Neural progenitor cell (in vitro differentiated cells): ENCODE measurements around the gene YBX1. TPM values are rescaled to one million over a fixed set of nuclear protein-coding genes. Genes with fewer than 3 reads are reported as not detected.
A peak's percentile ranks its signal among the peaks of the same experiment; 100 is the strongest.

ENCODE experiments used
- DNase-seq: peaks from one replicate; pipeline ENCODE4 v3.0.0-alpha.2; 2016; ENCODE audit warnings: low spot score
- H2AFZ ChIP-seq: fragments of 200-600 bp; sonication (generic); replicated peaks from 2 replicates; pipeline ENCODE4 v1.6.1; 2016; ENCODE audit warnings: antibody characterized with exemption
- H3F3A ChIP-seq: fragments of 200-600 bp; sonication (generic); 2 replicates; pipeline ENCODE4 v1.6.1; 2016; ENCODE audit warnings: antibody characterized with exemption, low read depth
- H3K27ac ChIP-seq: fragments of 200-600 bp; sonication (generic); 2 replicates; pipeline ENCODE4 v1.5.1; 2016; ENCODE audit warnings: mild to moderate bottlenecking
- H3K27me3 ChIP-seq: fragments of 200-600 bp; sonication (generic); 2 replicates; pipeline ENCODE4 v1.6.1; 2016; ENCODE audit warnings: mild to moderate bottlenecking, moderate library complexity
- H3K36me3 ChIP-seq: fragments of 200-600 bp; sonication (generic); 2 replicates; pipeline ENCODE4 v1.5.1; 2016
- H3K4me1 ChIP-seq: fragments of 200-600 bp; sonication (generic); 2 replicates; pipeline ENCODE4 v1.6.1; 2016; ENCODE audit warnings: mixed run types
- H3K4me2 ChIP-seq: fragments of 200-600 bp; sonication (generic); 2 replicates; pipeline ENCODE4 v1.6.1; 2016
- H3K4me3 ChIP-seq: fragments of 200-600 bp; sonication (generic); 2 replicates; pipeline ENCODE4 v1.5.1; 2016
- H3K79me2 ChIP-seq: fragments of 200-600 bp; sonication (generic); 2 replicates; pipeline ENCODE4 v1.6.1; 2016; ENCODE audit warnings: low read depth
- H3K9ac ChIP-seq: fragments of 200-600 bp; sonication (generic); 2 replicates; pipeline ENCODE4 v1.6.1; 2016
- H3K9me3 ChIP-seq: fragments of 200-600 bp; sonication (generic); 2 replicates; pipeline ENCODE4 v1.5.1; 2016; ENCODE audit warnings: low read depth
- H4K20me1 ChIP-seq: fragments of 200-600 bp; sonication (generic); 2 replicates; pipeline ENCODE4 v1.6.1; 2016; ENCODE audit warnings: low read depth
- H3K27ac Mint-ChIP-seq: 3 replicates; pipeline ENCODE4 v1.8.0; 2021; ENCODE audit warnings: mixed read lengths
- H3K27me3 Mint-ChIP-seq: 2 replicates; pipeline ENCODE4 v1.8.0; 2022; ENCODE audit warnings: low read depth, mild to moderate bottlenecking, inconsistent platforms, moderate library complexity, mixed read lengths; ENCODE audit not compliant: insufficient read depth
- H3K36me3 Mint-ChIP-seq: 3 replicates; pipeline ENCODE4 v1.8.0; 2021; ENCODE audit warnings: mixed read lengths
- H3K4me1 Mint-ChIP-seq: 3 replicates; pipeline ENCODE4 v1.8.0; 2021; ENCODE audit warnings: mixed read lengths
- H3K4me3 Mint-ChIP-seq: 3 replicates; pipeline ENCODE4 v1.8.0; 2021; ENCODE audit warnings: mild to moderate bottlenecking, moderate library complexity, mixed read lengths
- H3K9me3 Mint-ChIP-seq: 3 replicates; pipeline ENCODE4 v1.8.0; 2020; ENCODE audit warnings: mixed read lengths
- CTCF ChIP-seq: fragments of 200-600 bp; sonication (generic); IDR thresholded peaks from 2 replicates; pipeline ENCODE4 v1.5.1; 2017; ENCODE audit warnings: antibody characterized with exemption, mild to moderate bottlenecking
- EZH2 ChIP-seq: fragments of 200-600 bp; sonication (generic); IDR thresholded peaks from 2 replicates; pipeline ENCODE4 v1.6.1; 2017; ENCODE audit warnings: antibody characterized with exemption, mild to moderate bottlenecking, moderate library complexity
- EZH2phosphoT487 ChIP-seq: fragments of 200-600 bp; sonication (generic); IDR thresholded peaks from 2 replicates; pipeline ENCODE4 v1.6.1; 2017; ENCODE audit warnings: antibody characterized with exemption
- total RNA-seq: library from RNA; depleted of rRNA; stranded (reverse); fragments of >200 nt; gene quantifications from 2 replicates; pipeline ENCODE4 v1.2.3, GENCODE V29; 2015; ENCODE audit warnings: low replicate concordance

YBX1 gene
- total RNA-seq, 1 donor from 2014 or later = 1,610 TPM

DNA sequence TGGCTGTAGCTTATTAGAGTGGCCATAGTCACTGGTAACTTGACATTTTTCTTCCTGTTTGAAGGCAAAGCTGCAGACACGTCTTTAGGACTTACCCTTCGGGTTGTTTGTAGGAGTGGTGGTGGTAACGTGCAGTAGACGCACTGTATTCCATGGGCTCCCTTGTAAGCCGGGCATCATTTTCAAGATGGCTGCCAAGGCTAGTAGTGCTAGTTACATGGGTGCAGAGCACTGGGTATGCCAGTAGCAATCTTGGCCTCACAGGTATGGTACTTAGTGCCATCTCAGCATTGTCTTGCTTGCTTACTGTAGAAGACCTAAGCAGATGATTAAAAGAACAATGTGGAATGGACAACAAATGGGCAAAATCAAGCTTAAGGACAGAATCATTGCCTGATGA, 1.9 kb downstream of the YBX1 start:
- Mint-ChIP-seq H3K4me3 (peak overlapping the region; percentile 99), H3K4me1 (peaks cover 60% of the 10 kb centered on the region), H3K27ac (no peak overlapping the region), H3K9me3 (peaks cover 2% of the 10 kb centered on the region), H3K27me3 (peaks cover 4% of the 10 kb centered on the region), H3K36me3 (peaks cover 30% of the 10 kb centered on the region)
- Histone ChIP-seq H2AFZ (no peak overlapping the region), H3K36me3 (peaks cover 14% of the 10 kb centered on the region), H3K79me2 (peaks cover 85% of the 10 kb centered on the region), H3F3A (peaks cover 26% of the 10 kb centered on the region), H3K9ac (peak overlapping the region; percentile 70), H4K20me1 (peaks cover 63% of the 10 kb centered on the region), H3K27me3 (no peaks in the 10 kb centered on the region), H3K9me3 (no peaks in the 10 kb centered on the region), H3K4me3 (peak overlapping the region; percentile 89), H3K27ac (no peak overlapping the region), H3K4me2 (peak overlapping the region; percentile 93), H3K4me1 (peaks cover 36% of the 10 kb centered on the region)
- TF ChIP-seq EZH2phosphoT487 (no peak), EZH2 (no peak), CTCF (no peak)
- DNase-seq = peak; percentile 38

- Histone ChIP-seq H3K4me2 (peak overlapping the region; percentile 93), H4K20me1 (peaks cover 86% of the 10 kb centered on the region)
Measured at GRCh38 chr1:42686418-42686817, 4.2 kb downstream of the YBX1 start.

DNA sequence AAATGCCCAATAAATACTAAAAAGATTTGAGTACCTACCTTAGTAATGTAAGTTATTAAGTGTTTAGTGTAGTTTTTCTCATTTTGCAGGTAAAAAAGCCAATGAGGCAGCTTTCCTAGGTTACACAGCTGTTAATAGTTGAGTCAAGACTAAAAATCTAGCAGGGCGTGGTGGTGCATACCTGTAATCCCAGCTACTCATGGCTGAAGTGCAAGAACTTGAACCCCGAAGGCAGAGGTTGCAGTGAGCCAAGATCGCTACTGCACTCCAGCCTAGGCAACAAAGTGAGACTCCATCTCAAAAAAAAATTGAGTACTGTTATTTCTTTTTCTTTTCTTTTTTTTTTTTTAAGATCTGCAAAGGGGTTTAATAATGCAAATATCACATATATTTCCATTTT, 7.7 kb downstream of the YBX1 start:
- peaks cover 36% of the 10 kb centered on the region for H3F3A ChIP-seq
- no peak overlapping the region for H3K9ac ChIP-seq
- TF ChIP-seq CTCF (no peak), EZH2 (no peak), EZH2phosphoT487 (no peak)
- peaks cover 100% of the 10 kb centered on the region for H4K20me1 ChIP-seq
- H3K27ac ChIP-seq = no peak overlapping the region
- no peak overlapping the region for H3K4me3 ChIP-seq
- H3K27me3 ChIP-seq = no peaks in the 10 kb centered on the region
- no peaks in the 10 kb centered on the region for H3K9me3 Mint-ChIP-seq
- H2AFZ ChIP-seq = no peak overlapping the region
- H3K27me3 Mint-ChIP-seq = no peaks in the 10 kb centered on the region
- no peak overlapping the region for H3K27ac Mint-ChIP-seq
- peaks cover 38% of the 10 kb centered on the region for H3K4me1 ChIP-seq
- H3K4me2 ChIP-seq = no peak overlapping the region
- no peaks in the 10 kb centered on the region for H3K9me3 ChIP-seq
- H3K79me2 ChIP-seq = peaks cover 100% of the 10 kb centered on the region
- DNase-seq = no peak
- peaks cover 50% of the 10 kb centered on the region for H3K4me1 Mint-ChIP-seq
- no peak overlapping the region for H3K4me3 Mint-ChIP-seq
- H3K36me3 Mint-ChIP-seq = peaks cover 20% of the 10 kb centered on the region
- peaks cover 31% of the 10 kb centered on the region for H3K36me3 ChIP-seq

More at GRCh38 chr1:42686418-42686817, 4.2 kb downstream of the YBX1 start:
- peak overlapping the region; percentile 89 for H3K4me3 ChIP-seq
- H3K9ac ChIP-seq = no peak overlapping the region
- H3K27ac ChIP-seq = no peak overlapping the region
- H3K4me1 ChIP-seq = peaks cover 31% of the 10 kb centered on the region
- H3K27me3 Mint-ChIP-seq = peaks cover 4% of the 10 kb centered on the region
- no peak overlapping the region for H3K27ac Mint-ChIP-seq
- TF ChIP-seq EZH2phosphoT487 (no peak), EZH2 (no peak), CTCF (no peak)
- no peaks in the 10 kb centered on the region for H3K9me3 ChIP-seq
- H3K4me3 Mint-ChIP-seq = no peak overlapping the region
- H3K79me2 ChIP-seq = peaks cover 95% of the 10 kb centered on the region
- no peaks in the 10 kb centered on the region for H3K27me3 ChIP-seq
- H3K36me3 Mint-ChIP-seq = peaks cover 30% of the 10 kb centered on the region
- H3F3A ChIP-seq = peaks cover 17% of the 10 kb centered on the region
- H3K9me3 Mint-ChIP-seq = peaks cover 2% of the 10 kb centered on the region
- no peak for DNase-seq
- no peak overlapping the region for H2AFZ ChIP-seq
- H3K36me3 ChIP-seq = peaks cover 14% of the 10 kb centered on the region
- H3K4me1 Mint-ChIP-seq = peaks cover 57% of the 10 kb centered on the region
